ENCODE results near the gene GKN1.

The GKN1 gene, protein sequence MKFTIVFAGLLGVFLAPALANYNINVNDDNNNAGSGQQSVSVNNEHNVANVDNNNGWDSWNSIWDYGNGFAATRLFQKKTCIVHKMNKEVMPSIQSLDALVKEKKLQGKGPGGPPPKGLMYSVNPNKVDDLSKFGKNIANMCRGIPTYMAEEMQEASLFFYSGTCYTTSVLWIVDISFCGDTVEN

DNA sequence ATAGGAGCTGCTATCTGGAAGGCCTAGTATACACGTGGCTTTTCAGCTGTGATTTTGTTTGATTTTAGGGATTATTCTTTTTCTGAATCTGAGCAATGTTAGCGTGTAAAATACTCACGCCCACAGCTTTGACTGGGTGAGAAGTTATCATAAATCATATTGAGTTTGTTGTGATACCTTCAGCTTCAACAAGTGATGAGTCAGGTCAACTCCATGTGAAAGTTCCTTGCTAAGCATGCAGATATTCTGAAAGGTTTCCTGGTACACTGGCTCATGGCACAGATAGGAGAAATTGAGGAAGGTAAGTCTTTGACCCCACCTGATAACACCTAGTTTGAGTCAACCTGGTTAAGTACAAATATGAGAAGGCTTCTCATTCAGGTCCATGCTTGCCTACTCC is at the start of gene GKN1:
Gene GKN1 (plus strand): TSS at position 386 of the 400 bp plus-strand sequence. CDS start 42 bp downstream, outside the sequence.
- peaks cover 3% of the 10 kb centered on the region for H3K27me3 ChIP-seq (replicated peaks; ENCODE audit: control insufficient read depth, insufficient read depth, low read length)
- H3K9me3 ChIP-seq (ENCODE audit: control insufficient read depth, low read length) = no peaks in the 10 kb centered on the region
- H3K9ac ChIP-seq (ENCODE audit: low read length) = no peak within 1 kb of the TSS
- peaks cover 25% of the 10 kb centered on the region for H3K4me1 ChIP-seq (ENCODE audit: control insufficient read depth, insufficient read depth, low read length)
- H3K4me3 ChIP-seq (ENCODE audit: low read length) = no peak within 1 kb of the TSS
- no peaks in the 10 kb centered on the region for H3K36me3 ChIP-seq (ENCODE audit: control insufficient read depth, insufficient read depth, low read length, severe bottlenecking)
- DNase-seq (ENCODE audit: low read depth) = no peak

GRCh38 chr2:68925295-68925896 is 49.0 kb upstream of the GKN1 start:
- no peak overlapping the region for H3K4me3 ChIP-seq (ENCODE audit: low read length)
- peaks cover 17% of the 10 kb centered on the region for H3K4me1 ChIP-seq (ENCODE audit: control insufficient read depth, insufficient read depth, low read length)
- peak; percentile 77 for DNase-seq (ENCODE audit: low read depth)
- H3K9me3 ChIP-seq (ENCODE audit: control insufficient read depth, low read length) = no peaks in the 10 kb centered on the region
- peaks cover 3% of the 10 kb centered on the region for H3K27me3 ChIP-seq (replicated peaks; ENCODE audit: control insufficient read depth, insufficient read depth, low read length)
- H3K9ac ChIP-seq (ENCODE audit: low read length) = peak overlapping the region; percentile 30
- no peaks in the 10 kb centered on the region for H3K36me3 ChIP-seq (ENCODE audit: control insufficient read depth, insufficient read depth, low read length, severe bottlenecking)

DNA sequence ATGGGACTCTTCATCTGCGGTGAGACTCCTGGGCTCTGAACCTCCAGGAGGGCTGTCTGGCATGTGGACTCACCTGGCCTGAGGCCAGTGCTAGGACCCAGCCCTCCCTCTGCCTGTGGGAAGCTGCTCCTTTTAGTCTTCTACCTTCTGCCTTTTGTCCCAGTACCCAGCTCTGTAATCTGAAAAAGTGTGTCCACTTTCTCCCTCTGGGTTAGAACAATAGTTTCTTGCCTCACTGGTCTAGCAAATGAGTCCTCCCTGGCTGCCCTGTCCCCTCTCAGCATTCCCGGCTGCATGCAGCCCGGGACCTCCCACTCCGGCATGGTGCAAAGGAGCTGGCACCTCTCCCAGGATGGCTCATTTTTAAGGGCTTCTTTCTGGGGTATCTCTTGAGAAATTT is 47.6 kb upstream of the GKN1 start:
- no peak for DNase-seq (ENCODE audit: low read depth)
- H3K9ac ChIP-seq (ENCODE audit: low read length) = peak overlapping the region; percentile 46
- no peaks in the 10 kb centered on the region for H3K36me3 ChIP-seq (ENCODE audit: control insufficient read depth, insufficient read depth, low read length, severe bottlenecking)
- no peak overlapping the region for H3K4me3 ChIP-seq (ENCODE audit: low read length)
- peaks cover 24% of the 10 kb centered on the region for H3K4me1 ChIP-seq (ENCODE audit: control insufficient read depth, insufficient read depth, low read length)
- H3K9me3 ChIP-seq (ENCODE audit: control insufficient read depth, low read length) = no peaks in the 10 kb centered on the region
- peaks cover 3% of the 10 kb centered on the region for H3K27me3 ChIP-seq (replicated peaks; ENCODE audit: control insufficient read depth, insufficient read depth, low read length)

DNA sequence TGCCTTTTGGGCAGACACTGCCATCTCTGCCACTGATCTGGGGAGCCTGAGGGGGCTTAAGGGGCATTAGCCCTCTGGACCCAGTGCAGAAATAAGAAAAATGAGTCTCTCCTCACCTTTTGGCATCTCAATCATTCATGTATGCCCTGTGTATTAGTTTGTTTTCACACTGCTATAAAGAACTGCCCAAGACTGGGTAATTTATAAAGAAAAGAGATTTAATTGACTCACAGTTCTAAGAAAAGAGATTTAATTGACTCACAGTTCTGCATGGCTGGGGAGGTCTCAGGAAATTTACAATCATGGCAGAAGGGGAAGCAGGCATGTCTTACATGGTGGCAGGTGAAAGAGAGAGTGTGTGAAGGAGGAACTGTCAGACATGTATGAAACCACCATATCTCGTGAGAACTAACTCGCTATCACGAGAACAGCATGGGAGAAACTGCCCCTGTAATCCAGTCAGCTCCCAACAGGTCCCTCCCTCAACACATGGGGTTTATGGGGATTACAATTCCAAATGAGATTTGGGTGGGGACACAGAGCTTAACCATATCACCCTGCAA is 43.2 kb upstream of the GKN1 start:
- DNase-seq (ENCODE audit: low read depth) = no peak
- Histone ChIP-seq H3K4me1 (ENCODE audit: control insufficient read depth, insufficient read depth, low read length) (peaks cover 57% of the 10 kb centered on the region), H3K27me3 (replicated peaks; ENCODE audit: control insufficient read depth, insufficient read depth, low read length) (no peaks in the 10 kb centered on the region), H3K4me3 (ENCODE audit: low read length) (no peak overlapping the region), H3K9me3 (ENCODE audit: control insufficient read depth, low read length) (no peaks in the 10 kb centered on the region), H3K9ac (ENCODE audit: low read length) (peak overlapping the region; percentile 41), H3K36me3 (ENCODE audit: control insufficient read depth, insufficient read depth, low read length, severe bottlenecking) (no peaks in the 10 kb centered on the region)

DNA sequence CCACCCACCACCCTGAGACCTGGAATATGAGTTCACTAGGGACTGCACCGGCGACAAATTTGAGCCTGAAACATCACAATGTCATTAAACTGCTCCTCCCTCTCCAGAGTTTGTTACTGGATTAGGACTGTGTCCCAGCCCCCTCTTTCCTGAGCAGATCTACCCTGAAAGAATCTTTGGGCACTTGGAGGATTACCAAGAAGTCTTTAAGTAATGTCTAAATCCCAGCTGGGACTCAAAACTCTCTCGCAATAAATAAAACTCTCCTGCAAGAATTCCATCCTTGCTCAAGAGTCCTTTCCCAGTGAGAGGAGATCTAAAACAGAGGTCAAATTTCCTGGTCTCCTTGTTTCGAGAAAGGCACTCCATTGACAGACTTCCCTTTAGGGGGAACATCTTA is 42.6 kb upstream of the GKN1 start:
- peak overlapping the region; percentile 70 for H3K9ac ChIP-seq (ENCODE audit: low read length)
- peak; percentile 75 for DNase-seq (ENCODE audit: low read depth)
- H3K9me3 ChIP-seq (ENCODE audit: control insufficient read depth, low read length) = no peaks in the 10 kb centered on the region

DNA sequence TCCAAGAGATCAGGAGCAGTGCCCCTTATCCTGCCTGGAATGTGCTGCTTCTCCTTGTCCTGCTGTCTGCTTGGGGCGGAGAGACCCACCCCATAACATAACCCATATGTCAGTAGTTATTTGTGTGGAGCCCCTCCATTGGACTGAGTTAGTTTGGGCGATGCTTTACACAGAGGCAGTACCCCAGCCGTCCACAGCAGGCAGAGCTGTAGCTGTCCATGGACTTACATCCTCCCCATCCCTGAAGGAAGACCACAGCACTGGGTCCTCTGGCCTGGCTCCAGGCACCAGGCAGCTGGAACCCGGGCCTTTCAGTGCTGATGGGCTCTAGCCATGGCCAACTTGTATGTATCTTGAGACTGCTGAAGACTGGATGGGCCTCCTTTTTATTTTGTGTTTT is 42.0 kb upstream of the GKN1 start:
- DNase-seq (ENCODE audit: low read depth) = no peak
- Histone ChIP-seq H3K9ac (ENCODE audit: low read length) (peak overlapping the region; percentile 70), H3K4me3 (ENCODE audit: low read length) (peak overlapping the region; percentile 58), H3K9me3 (ENCODE audit: control insufficient read depth, low read length) (no peaks in the 10 kb centered on the region), H3K36me3 (ENCODE audit: control insufficient read depth, insufficient read depth, low read length, severe bottlenecking) (no peaks in the 10 kb centered on the region), H3K27me3 (replicated peaks; ENCODE audit: control insufficient read depth, insufficient read depth, low read length) (no peaks in the 10 kb centered on the region), H3K4me1 (ENCODE audit: control insufficient read depth, insufficient read depth, low read length) (peaks cover 59% of the 10 kb centered on the region)

More for the DNA sequence above, 42.6 kb upstream of the GKN1 start:
- H3K4me3 ChIP-seq (ENCODE audit: low read length) = peak overlapping the region; percentile 58
- no peaks in the 10 kb centered on the region for H3K27me3 ChIP-seq (replicated peaks; ENCODE audit: control insufficient read depth, insufficient read depth, low read length)
- peaks cover 57% of the 10 kb centered on the region for H3K4me1 ChIP-seq (ENCODE audit: control insufficient read depth, insufficient read depth, low read length)
- no peaks in the 10 kb centered on the region for H3K36me3 ChIP-seq (ENCODE audit: control insufficient read depth, insufficient read depth, low read length, severe bottlenecking)

- no peaks in the 10 kb centered on the region for H3K9me3 ChIP-seq (ENCODE audit: control insufficient read depth, low read length)
- DNase-seq (ENCODE audit: low read depth) = no peak
- no peaks in the 10 kb centered on the region for H3K36me3 ChIP-seq (ENCODE audit: control insufficient read depth, insufficient read depth, low read length, severe bottlenecking)
- H3K4me3 ChIP-seq (ENCODE audit: low read length) = no peak overlapping the region
- H3K9ac ChIP-seq (ENCODE audit: low read length) = peak overlapping the region; percentile 7
- H3K27me3 ChIP-seq (replicated peaks; ENCODE audit: control insufficient read depth, insufficient read depth, low read length) = no peaks in the 10 kb centered on the region
- H3K4me1 ChIP-seq (ENCODE audit: control insufficient read depth, insufficient read depth, low read length) = peaks cover 61% of the 10 kb centered on the region
These were observed 40.4 kb upstream of the GKN1 start for GRCh38 chr2:68934021-68934420.

GRCh38 chr2:68935471-68935870 is 39.0 kb upstream of the GKN1 start:
- Histone ChIP-seq H3K9ac (ENCODE audit: low read length) (no peak overlapping the region), H3K4me1 (ENCODE audit: control insufficient read depth, insufficient read depth, low read length) (peaks cover 61% of the 10 kb centered on the region)
- DNase-seq (ENCODE audit: low read depth) = no peak

GRCh38 chr2:68936427-68936826 is 38.0 kb upstream of the GKN1 start:
- DNase-seq (ENCODE audit: low read depth) = peak; percentile 56

More at GRCh38 chr2:68935471-68935870, 39.0 kb upstream of the GKN1 start:
- no peak overlapping the region for H3K4me3 ChIP-seq (ENCODE audit: low read length)
- no peaks in the 10 kb centered on the region for H3K27me3 ChIP-seq (replicated peaks; ENCODE audit: control insufficient read depth, insufficient read depth, low read length)
- H3K36me3 ChIP-seq (ENCODE audit: control insufficient read depth, insufficient read depth, low read length, severe bottlenecking) = no peaks in the 10 kb centered on the region
- peaks cover 6% of the 10 kb centered on the region for H3K9me3 ChIP-seq (ENCODE audit: control insufficient read depth, low read length)

DNA sequence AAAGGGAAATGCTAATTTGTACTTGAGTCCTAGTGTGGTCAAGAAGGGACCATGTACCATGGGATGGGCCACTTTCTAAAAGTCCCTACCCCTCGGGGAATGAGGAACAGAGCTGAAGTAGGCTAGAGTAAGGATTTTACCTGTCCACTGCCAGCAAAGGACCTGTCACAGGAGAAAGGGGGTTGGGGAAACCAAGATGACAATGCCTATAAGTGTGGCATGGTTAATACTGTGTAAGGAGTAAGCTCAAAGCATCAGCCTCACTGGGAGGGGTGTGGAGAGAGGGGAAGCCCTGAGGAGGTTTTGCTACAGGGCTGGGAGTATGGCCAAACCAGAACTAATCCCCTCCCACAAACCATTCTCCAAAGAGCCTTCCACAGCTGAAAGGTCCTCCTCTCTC is 37.5 kb upstream of the GKN1 start:
- Histone ChIP-seq H3K9me3 (ENCODE audit: control insufficient read depth, low read length) (peaks cover 13% of the 10 kb centered on the region), H3K27me3 (replicated peaks; ENCODE audit: control insufficient read depth, insufficient read depth, low read length) (no peaks in the 10 kb centered on the region), H3K4me1 (ENCODE audit: control insufficient read depth, insufficient read depth, low read length) (peaks cover 54% of the 10 kb centered on the region), H3K4me3 (ENCODE audit: low read length) (no peak overlapping the region), H3K36me3 (ENCODE audit: control insufficient read depth, insufficient read depth, low read length, severe bottlenecking) (no peaks in the 10 kb centered on the region), H3K9ac (ENCODE audit: low read length) (peak overlapping the region; percentile 15)
- DNase-seq (ENCODE audit: low read depth) = peak; percentile 33

More at GRCh38 chr2:68936427-68936826, 38.0 kb upstream of the GKN1 start:
- Histone ChIP-seq H3K9me3 (ENCODE audit: control insufficient read depth, low read length) (peaks cover 11% of the 10 kb centered on the region), H3K4me1 (ENCODE audit: control insufficient read depth, insufficient read depth, low read length) (peaks cover 58% of the 10 kb centered on the region), H3K9ac (ENCODE audit: low read length) (no peak overlapping the region), H3K4me3 (ENCODE audit: low read length) (no peak overlapping the region), H3K36me3 (ENCODE audit: control insufficient read depth, insufficient read depth, low read length, severe bottlenecking) (no peaks in the 10 kb centered on the region), H3K27me3 (replicated peaks; ENCODE audit: control insufficient read depth, insufficient read depth, low read length) (no peaks in the 10 kb centered on the region)

- Histone ChIP-seq H3K4me3 (ENCODE audit: low read length) (no peak overlapping the region), H3K9ac (ENCODE audit: low read length) (no peak overlapping the region), H3K36me3 (ENCODE audit: control insufficient read depth, insufficient read depth, low read length, severe bottlenecking) (no peaks in the 10 kb centered on the region), H3K9me3 (ENCODE audit: control insufficient read depth, low read length) (peaks cover 13% of the 10 kb centered on the region), H3K4me1 (ENCODE audit: control insufficient read depth, insufficient read depth, low read length) (peaks cover 48% of the 10 kb centered on the region), H3K27me3 (replicated peaks; ENCODE audit: control insufficient read depth, insufficient read depth, low read length) (no peaks in the 10 kb centered on the region)
- DNase-seq (ENCODE audit: low read depth) = no peak
These were observed 36.9 kb upstream of the GKN1 start for GRCh38 chr2:68937346-68938055.
